GM11168 (cell line): ENCODE data around the gene EML5.
"Not testable (repeated sequence)": the region's sequence is repeated elsewhere in the genome, so short reads cannot be mapped to it uniquely, and the experiment has no call there.

Experiments
- in situ Hi-C: fragments of 300-500 bp; cut with MboI; formaldehyde crosslinking; loops from one replicate; pipeline ENCODE4 v1.12.0; 2022; ENCODE audit warnings: low sequenced_read_pairs; ENCODE audit not compliant: unreplicated experiment

EML5 gene

DNA sequence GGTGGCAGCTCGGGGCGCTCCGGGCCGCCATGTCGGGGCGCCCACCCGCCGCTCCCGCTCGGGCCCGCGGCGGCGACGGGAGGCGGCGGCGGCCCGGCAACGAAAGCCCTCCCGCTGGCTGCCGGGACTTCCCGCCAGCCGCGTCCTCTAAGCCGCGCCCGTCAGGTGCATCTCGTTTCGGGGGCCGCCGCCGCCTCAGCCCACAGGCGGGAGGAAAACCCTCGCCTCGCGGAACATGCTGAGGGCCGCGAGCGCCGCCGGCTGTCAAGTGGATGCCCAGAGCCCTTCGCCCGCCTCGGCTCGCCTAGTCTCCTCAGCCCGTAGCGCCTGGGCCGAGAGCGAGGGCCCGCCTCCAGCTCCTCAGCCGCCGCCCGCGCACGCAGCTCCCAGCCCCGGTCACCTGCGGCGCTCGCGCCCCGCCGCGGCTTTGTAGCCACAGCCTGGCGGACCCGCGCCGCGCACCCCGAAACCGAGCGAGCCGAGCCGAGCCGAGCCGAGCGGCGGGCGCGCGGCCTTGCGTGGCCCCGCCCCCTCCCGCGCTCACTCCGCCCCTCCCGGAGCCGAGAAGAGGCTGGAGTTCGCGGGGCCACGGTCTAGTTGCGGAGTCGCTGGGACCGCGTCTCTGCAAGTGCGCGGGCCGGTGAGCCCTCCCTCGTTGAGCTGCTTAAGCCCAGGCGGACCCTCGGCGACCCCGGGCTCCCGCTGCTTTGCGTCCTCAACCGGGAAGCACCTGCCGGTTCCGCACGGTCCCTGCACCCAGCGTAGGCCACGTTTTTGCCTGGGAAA lies at the start of gene EML5:
Gene EML5, minus strand, starts transcription at position 481 of the 786 bp plus-strand sequence. Its CDS starts 450 bp downstream, at position 31.
- in situ Hi-C loops = no loop called here

DNA sequence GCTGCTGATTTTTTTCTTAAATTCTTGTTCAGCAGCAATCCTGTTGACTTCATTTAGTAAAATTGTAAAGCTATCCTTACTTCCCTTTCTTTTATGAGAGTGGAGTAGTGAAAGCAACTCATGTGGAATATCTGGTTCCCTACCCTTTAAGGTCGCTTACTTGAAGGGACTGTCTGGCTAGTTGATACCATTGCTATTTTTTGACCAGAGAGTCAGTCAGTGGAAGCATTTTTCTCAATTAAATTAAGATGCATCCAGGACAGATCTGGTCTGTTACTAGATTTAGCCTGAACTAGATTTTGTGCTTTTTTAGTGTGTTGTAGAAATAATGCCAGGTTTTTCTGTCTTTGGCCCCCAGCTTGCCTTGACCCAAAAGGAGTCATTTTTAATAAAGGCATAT lies 49.7 kb upstream of the EML5 start:
- in situ Hi-C loops = no loop called here

DNA sequence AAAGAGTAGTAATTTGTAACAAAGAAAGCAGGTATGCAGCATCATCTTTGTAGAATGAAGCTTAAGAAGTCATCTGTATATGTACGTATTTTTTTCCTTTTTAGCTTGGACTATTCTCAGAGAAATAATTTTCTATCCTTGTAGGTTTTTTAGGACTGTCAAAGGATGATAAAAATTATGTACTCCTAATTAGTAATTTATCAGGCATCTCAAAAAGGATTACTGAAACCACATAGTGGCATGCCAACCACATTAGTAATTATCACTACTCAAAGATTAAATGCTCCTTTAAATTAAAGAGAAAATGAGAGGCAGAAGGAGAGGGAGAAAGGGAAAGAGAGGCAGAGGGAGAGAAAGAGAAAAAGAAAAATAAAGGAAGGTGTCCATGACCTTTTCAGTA lies 49.0 kb upstream of the EML5 start:
- in situ Hi-C loops = no loop called here

DNA sequence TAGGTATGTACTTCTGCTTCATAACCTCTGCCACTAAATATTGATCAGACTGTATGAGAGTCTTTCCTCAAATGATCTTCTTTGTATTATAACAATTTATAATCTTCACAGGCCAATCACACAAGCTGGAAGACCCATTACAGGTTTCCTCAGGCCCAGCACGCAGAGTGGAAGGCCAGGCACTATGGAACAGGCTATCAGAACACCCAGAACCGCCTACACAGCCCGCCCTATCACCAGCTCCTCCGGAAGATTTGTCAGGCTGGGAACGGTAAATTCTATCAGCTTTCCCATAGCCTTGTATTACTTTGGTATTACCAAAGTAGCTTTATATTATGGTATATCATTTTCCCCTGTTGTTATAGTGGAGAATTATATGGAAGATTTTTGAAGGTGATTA lies 48.2 kb upstream of the EML5 start:
- in situ Hi-C loops = no loop called here

DNA sequence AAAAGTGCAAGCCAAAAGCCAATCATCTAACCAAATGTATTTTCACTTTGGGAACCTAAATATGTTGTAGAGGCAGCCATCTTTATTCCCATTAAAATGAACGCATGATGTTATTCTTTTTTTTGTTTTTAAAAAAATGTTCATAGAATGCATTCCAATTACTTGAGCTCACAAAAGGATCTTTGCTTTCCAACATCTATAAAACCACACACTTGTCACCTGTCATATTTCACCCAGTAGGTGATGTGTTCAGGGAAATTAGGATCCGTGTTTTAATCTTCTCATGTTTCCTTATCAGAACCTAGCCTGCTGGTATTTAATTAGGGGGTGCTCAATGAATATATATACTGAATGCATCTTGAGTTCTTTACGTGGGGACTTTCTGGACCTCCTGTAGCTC lies 45.3 kb upstream of the EML5 start:
- in situ Hi-C loops = no loop called here

DNA sequence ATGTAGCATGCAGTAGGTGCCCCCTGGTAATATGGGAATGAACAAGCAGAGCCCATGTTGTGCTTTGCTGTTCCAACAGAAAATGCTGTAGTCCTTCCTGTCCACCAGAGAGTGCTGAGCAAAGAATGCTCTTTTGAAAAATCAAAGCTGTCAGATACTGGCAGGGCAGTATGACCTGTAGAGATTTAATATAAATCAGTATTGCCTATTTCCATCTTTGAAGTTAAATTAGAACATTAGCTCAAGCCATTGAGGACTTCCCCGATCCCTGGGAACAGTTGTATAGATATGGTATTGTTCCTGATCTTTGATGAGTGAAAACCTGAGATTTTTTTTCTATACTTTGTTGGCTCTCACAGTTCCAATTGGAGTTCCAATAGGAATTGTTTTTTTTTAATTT lies 44.7 kb upstream of the EML5 start:
- in situ Hi-C loops = no loop called here

DNA sequence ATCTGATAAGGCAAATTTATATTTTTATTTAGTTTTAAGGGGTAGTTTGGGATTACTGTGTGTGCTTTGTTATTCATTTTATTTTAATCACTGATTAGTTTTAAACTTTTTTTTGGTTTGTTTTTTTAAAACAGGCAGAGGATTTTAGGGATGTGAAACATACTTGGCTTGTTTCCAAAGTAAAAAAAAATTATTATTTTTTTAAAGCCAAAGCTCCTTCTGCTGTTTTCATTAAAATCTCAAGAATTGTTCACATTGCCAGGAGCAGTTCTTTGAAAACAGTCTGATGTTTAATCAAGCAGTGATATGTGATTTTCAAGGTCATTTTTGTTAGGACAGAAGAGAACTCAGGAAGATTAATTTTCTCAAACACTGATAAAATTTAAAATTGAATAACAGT lies 42.9 kb upstream of the EML5 start:
- in situ Hi-C loops = no loop called here

DNA sequence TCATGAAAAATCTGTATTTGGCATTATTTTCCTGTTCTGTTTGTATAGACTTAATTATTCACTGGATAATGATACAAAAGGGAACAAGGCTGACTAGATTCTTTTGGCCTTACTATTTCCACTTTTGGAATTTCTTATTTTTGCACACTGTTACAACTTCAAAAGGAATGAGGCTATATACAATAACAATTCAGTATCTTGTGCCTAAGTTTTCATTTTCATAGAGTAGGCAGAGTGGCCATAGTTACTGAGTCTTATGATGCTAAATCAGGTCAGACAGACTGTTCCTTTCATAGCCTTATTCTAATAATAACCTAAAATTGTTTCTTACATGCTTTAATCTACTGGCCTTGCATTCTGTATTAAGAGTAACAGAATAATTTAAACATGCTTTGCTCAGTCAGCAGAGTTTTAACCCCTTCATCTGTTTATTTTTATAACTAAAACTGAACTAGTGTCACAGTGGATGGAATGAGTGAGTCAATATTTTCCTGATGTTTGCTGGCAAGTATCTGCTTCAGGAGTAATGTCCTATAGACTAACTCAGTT lies 42.2 kb upstream of the EML5 start:
- in situ Hi-C loops = no loop called here

DNA sequence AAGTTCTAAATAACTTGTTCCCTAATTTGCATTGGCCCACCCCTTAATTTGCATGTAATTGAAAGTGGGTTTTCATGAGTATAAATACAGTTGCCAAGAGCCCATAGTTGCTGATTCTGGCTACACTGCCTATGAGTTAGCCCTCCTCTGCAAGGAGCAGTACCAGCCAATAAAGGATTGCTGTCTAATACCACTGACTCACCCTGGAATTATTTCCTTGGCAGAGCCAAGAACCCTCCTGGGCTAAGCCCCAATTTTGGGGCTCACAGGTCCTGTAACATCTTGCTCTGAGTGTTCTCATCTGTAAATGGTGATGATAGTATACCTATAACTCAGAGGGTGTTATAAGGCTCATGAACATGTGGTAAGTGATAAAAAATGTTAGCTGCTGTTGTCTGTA lies 38.5 kb upstream of the EML5 start:
- in situ Hi-C loops = no loop called here

DNA sequence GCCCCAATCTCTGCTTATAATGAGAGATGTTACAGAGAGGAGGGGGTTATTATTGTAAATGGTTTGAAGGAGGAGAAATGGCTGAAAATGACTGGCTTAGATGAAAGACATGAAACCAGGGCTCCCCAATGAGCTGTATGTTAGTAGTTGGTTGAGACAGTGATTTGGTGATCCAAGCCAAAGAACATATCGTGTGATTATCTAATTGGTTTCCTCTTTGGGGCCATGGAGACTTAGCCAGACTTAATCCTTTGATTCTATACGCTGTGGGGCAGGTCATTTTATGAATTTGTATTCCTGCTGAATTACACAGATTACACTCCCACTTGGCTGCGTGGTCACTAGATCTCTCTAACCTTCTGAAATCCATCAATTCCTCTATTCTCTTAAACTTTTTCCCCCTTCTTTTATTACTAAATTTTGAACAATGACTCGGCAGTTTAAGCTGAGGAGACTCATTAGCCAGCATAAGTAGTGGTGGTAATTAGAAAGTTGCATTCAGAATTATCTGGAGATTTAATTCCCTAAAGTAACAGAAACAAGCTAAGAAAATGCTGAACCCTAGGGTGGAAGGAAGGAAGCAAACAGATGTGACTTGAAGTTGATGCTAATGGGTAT lies 37.0 kb upstream of the EML5 start:
- in situ Hi-C loops = no loop called here

DNA sequence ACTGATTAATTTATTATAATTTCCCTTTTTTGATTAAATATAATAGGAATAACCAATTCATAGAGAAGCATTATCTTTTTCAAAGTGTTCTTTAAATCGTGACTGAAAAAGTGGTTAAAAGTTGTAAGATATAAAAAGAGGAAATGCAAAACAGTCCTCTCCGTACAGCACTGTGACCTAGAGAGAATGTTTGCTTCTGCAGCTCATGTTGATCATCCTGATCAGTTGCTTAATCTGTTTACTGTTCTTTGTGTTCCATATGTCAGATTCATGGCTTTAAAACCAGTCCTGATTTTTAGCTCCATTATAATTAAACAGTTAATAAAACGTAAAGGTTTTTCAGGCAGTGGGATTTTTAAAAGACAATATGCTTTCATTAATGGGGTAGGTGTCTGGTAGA lies 36.4 kb upstream of the EML5 start:
- in situ Hi-C loops = no loop called here

DNA sequence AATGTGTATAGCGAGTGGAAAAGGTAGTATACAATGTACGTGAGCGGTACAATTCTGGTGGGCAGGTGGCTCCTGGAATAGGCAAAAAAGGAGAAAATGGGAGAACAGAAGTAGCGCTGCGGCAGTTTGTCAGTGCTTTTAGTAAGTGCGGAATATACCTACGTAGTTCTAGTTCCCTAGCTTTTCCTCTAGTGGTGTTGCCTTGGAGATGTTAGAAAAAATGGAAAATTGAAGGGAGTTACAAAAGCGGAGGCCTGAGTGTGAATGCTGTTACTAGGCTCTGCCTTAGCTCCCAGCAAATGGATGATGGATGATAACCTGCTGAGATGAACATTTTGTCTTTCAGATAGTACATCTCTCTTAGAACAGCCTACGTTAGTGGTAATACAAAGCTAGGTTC lies 32.8 kb upstream of the EML5 start:
- in situ Hi-C loops = no loop called here

DNA sequence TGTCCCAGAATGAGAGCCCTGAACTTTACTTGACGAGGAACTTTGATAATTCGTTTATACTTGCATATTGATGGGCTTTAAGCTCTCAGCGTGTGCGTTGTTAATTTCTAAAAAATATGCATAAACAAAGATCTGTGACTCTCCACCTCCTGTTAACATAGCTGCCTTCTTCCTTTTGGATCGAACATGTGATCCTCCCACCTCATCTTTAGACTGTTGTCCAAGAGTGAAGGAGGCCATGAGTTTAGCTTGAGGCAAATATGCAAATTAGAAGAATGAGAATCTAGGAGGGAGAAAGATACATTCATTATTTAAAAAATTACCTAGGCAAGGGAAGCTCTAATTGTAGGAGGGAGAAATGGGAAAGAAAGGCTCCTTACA lies 32.3 kb upstream of the EML5 start:
- in situ Hi-C loops = no loop called here

DNA sequence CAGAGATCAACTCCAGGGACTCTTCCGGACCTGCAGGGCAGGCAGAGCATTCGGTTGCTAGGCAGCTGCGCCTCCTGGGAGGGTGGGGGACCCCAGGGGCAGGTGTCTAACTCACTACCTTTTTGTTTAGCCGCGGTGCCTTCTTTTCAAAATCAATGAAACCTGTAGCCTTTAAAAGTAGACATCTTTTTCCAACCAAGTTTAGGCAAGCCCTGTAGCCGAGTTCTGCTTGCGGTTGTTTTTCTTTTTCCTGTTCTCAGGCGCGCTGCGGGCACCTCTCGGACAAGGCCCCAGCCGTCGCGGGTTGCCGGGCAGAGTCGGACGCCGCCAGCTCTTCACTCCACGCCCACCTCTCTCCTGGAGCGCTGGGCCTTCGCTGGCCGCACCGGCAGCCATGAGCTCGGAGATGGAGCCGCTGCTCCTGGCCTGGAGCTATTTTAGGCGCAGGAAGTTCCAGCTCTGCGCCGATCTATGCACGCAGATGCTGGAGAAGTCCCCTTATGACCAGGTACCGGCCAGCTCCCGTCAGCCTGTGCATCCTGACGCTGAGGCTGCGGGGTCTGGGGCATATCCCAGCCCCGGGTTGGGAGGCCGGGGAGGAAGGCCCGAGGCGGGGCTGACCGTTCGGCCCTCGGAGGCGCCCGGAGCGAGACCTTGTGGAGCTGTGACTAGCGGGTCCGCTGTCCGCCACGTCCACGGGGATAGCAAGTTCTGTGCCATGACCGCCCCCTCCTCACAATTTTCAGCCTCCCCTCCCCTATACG lies 31.7 kb upstream of the EML5 start, which contains the start of gene TTC8:
Gene TTC8, plus strand, starts transcription at position 338 of the 764 bp plus-strand sequence. Its CDS starts 57 bp downstream, at position 395.
- in situ Hi-C loops = no loop called here

DNA sequence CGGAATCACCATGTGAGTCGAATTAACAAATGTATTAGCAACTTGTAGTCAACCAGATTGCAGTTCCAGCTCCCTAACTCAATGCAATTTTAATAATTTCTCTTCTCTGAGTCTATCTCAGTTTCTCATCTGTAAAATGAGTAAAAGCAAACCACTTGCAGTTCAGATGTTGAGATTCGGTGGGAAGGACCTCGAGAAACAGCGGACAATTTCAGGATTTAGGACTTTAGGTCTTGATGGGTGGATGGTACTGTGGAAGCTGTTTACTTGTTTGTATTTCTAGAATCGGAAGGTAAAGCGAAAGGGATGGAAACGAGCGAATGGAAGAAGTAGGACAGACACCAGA lies 31.2 kb upstream of the EML5 start:
- in situ Hi-C loops = no loop called here

DNA sequence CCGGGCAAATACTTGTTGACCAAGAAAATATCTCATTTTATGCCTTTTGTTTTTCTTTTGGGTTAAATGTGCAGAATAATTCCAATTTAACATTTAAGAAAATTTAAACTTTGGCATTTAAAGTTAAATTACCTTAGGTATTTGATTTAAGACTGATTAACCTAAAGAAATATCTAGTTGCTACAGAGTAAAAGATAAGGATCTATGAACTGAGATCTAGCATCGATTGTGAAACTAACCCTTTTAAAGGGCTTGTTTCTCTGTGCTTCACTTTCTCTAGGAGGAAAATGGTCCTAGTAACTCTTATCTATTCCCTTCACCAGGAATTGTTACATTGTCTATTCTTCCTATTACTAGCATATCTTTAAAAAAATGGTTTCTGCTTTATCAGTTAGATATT lies 29.1 kb upstream of the EML5 start:
- in situ Hi-C loops = no loop called here

DNA sequence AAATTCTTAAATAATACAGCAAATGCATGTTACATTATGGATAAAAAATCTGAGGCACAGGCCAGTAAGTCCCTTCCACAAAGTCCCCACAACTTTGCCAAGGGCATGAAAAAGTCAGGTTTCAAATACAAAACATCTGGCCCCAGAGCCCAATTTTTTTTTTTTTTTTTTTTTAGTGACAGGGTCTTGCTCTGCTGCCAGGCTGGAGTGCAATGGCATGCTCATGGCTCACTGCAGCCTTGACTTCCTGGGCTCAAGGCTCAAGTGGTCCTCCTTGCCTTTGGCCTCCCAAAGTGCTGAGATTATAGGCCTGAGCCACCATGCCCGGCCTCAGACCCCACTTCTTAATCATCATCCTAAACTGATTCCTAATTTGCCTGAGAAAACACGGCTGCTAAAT lies 28.6 kb upstream of the EML5 start:
- in situ Hi-C loops = no loop called here

DNA sequence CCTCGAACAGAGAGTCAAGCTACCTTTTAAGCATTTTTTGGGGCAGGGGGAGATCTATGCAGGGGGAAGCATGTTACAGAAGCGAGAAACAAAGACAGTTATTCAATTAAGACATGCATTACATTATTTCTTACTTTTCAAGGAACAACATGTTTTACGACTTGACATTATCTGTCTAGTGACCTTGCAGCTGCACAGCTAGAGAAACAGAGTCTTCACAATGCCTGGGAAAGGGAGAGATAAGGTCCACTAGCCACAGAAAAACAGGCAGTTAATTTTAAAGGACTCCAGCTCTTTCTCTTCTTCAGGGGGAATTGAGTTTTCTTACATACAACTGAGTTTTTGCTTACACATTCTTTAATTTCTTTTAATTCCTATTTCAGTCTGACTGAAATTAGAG lies 26.9 kb upstream of the EML5 start:
- in situ Hi-C loops = not testable (repeated sequence)

DNA sequence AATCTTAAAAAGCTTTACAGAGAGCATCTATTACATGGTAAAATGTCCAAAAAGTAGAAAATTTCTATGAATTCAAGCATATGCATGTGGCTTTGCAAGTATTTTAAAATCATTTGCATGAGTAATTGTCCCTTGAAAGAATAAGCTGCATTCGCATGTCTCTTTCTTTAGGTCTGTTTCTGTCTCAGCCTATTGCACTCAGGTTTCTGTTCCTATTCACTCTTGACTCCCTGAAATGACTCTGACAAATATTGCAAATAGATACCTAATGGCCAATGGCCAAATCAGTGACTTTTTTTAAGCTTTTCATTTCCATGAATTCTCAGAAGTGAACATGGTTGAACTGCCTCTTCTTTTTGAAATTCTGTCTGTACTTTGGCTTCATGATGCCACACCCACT lies 25.3 kb upstream of the EML5 start:
- in situ Hi-C loops = no loop called here

DNA sequence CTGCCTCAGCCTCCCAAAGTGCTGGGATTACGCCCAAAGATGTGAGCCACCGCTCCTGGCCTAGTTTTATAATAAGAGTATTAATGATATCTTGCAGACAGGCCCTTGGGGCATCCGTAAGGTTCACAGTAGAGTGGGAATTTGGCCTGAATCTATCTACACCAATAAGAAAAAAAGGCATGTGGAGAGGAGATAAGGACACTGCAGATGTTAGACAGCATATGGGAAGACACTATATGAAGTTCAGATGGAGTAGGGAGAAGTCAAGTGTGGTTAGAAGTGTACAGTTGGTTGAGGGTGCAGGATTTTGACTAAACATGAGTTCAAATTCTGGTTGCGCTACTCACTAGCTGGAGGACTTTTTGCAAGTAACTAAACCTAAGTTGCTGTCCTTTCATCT lies 23.2 kb upstream of the EML5 start:
- in situ Hi-C loops = no loop called here

DNA sequence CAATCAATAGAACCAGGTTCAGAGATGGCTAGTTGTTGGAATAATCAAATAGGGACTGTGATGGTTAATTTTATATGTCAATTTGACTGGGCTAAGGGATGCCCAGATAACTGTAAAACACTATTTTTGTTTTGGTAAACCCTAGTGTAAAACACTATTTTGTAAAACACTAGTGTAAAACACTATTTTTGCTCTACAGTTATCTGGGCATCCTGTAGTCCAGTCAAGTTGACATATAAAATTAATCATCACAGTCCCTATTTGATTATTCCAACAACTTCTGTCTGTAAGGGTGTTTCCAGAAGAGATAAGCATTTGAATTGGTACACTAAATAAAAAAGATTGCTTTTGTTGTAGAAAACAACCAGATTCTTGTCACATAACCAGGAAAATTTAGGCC lies 15.6 kb upstream of the EML5 start:
- in situ Hi-C loops = no loop called here
